Peyer's patch (tissue), 4 donors: Measurements from ENCODE around the gene TRMT61A.

Experiments used
- CTCF ChIP-seq, 6 experiments: fragments of 450-650 bp in 4 of 6; fragments of 200-600 bp in 2 of 6; sonication (generic) in 1 of 6; IDR thresholded peaks; one replicate each; pipeline ENCODE4 v1.5.1; 2017 to 2019; ENCODE audit warnings: antibody characterized with exemption in 6 of 6, mild to moderate bottlenecking in 3 of 6, moderate library complexity in 1 of 6
- POLR2A ChIP-seq, 2 donors: fragments of 450-650 bp; IDR thresholded peaks; one replicate each; pipeline ENCODE4 v1.5.1; 2017; ENCODE audit warnings: antibody characterized with exemption in 2 of 2, mild to moderate bottlenecking in 2 of 2, moderate library complexity in 2 of 2

- TF ChIP-seq CTCF (IDR thresholded peaks at IDR 0.05), result no peak
- TF ChIP-seq POLR2A (IDR thresholded peaks at IDR 0.05), result no peak
Observed at GRCh38 chr14:103535891-103536565, 7.0 kb downstream of the TRMT61A start.
